HepG2 (cell line): ENCODE results near the gene PIR. TPM values are rescaled to one million over a fixed set of nuclear protein-coding genes. Genes with fewer than 3 reads are reported as not detected.

ENCODE experiments used
- ATAC-seq: fragments of 200-7000 bp; cut with Tn5 transposase; 3 replicates; pipeline ENCODE4 v1.9.1; 2020; ENCODE audit warnings: mild to moderate bottlenecking, moderate library complexity
- BruUV-seq: library from RNA; stranded (reverse); fragments of 400-500 nt; replicated peaks from 2 replicates; lab custom pipeline; 2021; lab: Mats Ljungman, UMichigan
- CTCF ChIA-PET: fragments of 300-600 bp; formaldehyde crosslinking; extraction: SDS; loops from one replicate; lab custom pipeline; 2021; ENCODE audit warnings: low total read pairs, inconsistent platforms, low intra/inter-chr PET ratio; lab: Yijun Ruan, JAX
- POLR2A ChIA-PET: fragments of 350-600 bp; sonication (Branson Sonifier 250); formaldehyde crosslinking; loops from one replicate; lab custom pipeline; 2020; ENCODE audit warnings: antibody characterized with exemption, inconsistent platforms; lab: Yijun Ruan, JAX
- DNase-seq: peaks from one replicate; pipeline ENCODE4 v3.0.0-alpha.2; 2015; ENCODE audit warnings: low spot score
- FAIRE-seq: peaks from 3 replicates; lab custom pipeline; 2011; peaks lifted over from hg19 to GRCh38; lab: Jason Lieb, UNC
- H2AFZ ChIP-seq: one replicate; pipeline ENCODE4 v1.6.1; 2011; ENCODE audit warnings: low read length, inconsistent platforms
- H3K27ac ChIP-seq: fragments of 300-600 bp; 3 replicates; pipeline ENCODE4 v1.8.0; 2011; ENCODE audit warnings: mixed run types, mild to moderate bottlenecking, mixed read lengths, low read length, inconsistent platforms; ENCODE audit not compliant: insufficient read depth; ENCODE audit errors: extremely low read length
- H3K27me3 ChIP-seq, 2 experiments: fragments of 200-600 bp in 1 of 2; 2 replicates in 1 of 2; 3 replicates in 1 of 2; pipeline versions ENCODE4 v1.6.0 to v1.8.0; 2011; ENCODE audit warnings: low read length in 2 of 2, mild to moderate bottlenecking in 2 of 2, moderate library complexity in 2 of 2, inconsistent platforms in 1 of 2; ENCODE audit not compliant: insufficient read depth in 2 of 2, control insufficient read depth in 1 of 2
- H3K36me3 ChIP-seq, 2 experiments: fragments of 200-600 bp in 1 of 2; replicated peaks in 1 of 2; 2 replicates in 1 of 2; 3 replicates in 1 of 2; pipeline versions ENCODE4 v1.5.1 to v1.8.0; 2011; ENCODE audit warnings: low read length in 2 of 2, inconsistent platforms in 1 of 2; ENCODE audit not compliant: insufficient read depth in 2 of 2, control insufficient read depth in 1 of 2
- H3K4me1 ChIP-seq: 2 replicates; pipeline ENCODE4 v1.5.1; 2012; ENCODE audit warnings: low read length, inconsistent platforms; ENCODE audit not compliant: insufficient read depth
- H3K4me2 ChIP-seq: 2 replicates; pipeline ENCODE4 v1.6.0; 2011; ENCODE audit warnings: low read depth, low read length, inconsistent platforms
- H3K4me3 ChIP-seq, 3 experiments: fragments of 200-600 bp in 1 of 3; sonication (generic), shearing (Covaris generic) in 1 of 3; replicated peaks in 1 of 3; 2 replicates each; pipeline ENCODE4 v1.5.1; 2011 to 2016; ENCODE audit warnings: low read length in 3 of 3, inconsistent platforms in 2 of 3, low read depth in 2 of 3, mild to moderate bottlenecking in 2 of 3, control low read depth in 1 of 3, mixed read lengths in 1 of 3; ENCODE audit not compliant: insufficient read depth in 1 of 3
- H3K79me2 ChIP-seq: one replicate; pipeline ENCODE4 v1.6.1; 2011; ENCODE audit warnings: low read length, inconsistent platforms; ENCODE audit not compliant: insufficient read depth
- H3K9ac ChIP-seq: 2 replicates; pipeline ENCODE4 v1.6.0; 2011; ENCODE audit warnings: mild to moderate bottlenecking, low read depth, low read length, inconsistent platforms; ENCODE audit not compliant: insufficient read depth
- H3K9me3 ChIP-seq: 2 replicates; pipeline ENCODE4 v1.5.1; 2012; ENCODE audit warnings: mild to moderate bottlenecking, low read length
- H4K20me1 ChIP-seq: 2 replicates; pipeline ENCODE4 v1.6.0; 2011; ENCODE audit warnings: inconsistent platforms, mild to moderate bottlenecking, low read length, moderate library complexity; ENCODE audit not compliant: insufficient read depth
- DPF2 ChIP-seq: sonication (generic); formaldehyde crosslinking; IDR thresholded peaks from 2 replicates; pipeline ENCODE4 v1.4.0; 2020; ENCODE audit warnings: mild to moderate bottlenecking, low read depth, missing genetic modification reagents, borderline replicate concordance
- KAT2B ChIP-seq: fragments of 150-350 bp; IDR thresholded peaks from 2 replicates; pipeline ENCODE4 v1.6.1; 2014; ENCODE audit warnings: low read depth, low read length, borderline replicate concordance
- SNAPC5 ChIP-seq: sonication (generic); formaldehyde crosslinking; IDR thresholded peaks from 2 replicates; pipeline ENCODE4 v1.8.1; 2023; ENCODE audit warnings: mild to moderate bottlenecking, missing genetic modification reagents, borderline replicate concordance
- SRSF1 ChIP-seq: fragments of 200-400 bp; formaldehyde crosslinking; optimal IDR thresholded peaks from 2 replicates; pipeline ENCODE3; 2017; ENCODE audit warnings: mild to moderate bottlenecking, low read depth, low read length, moderate library complexity
- ZNF121 ChIP-seq: sonication (generic); formaldehyde crosslinking; IDR thresholded peaks from 2 replicates; pipeline ENCODE4 v1.5.0; 2020; ENCODE audit warnings: mild to moderate bottlenecking, missing genetic modification reagents
- ZNF230 ChIP-seq: sonication (generic); formaldehyde crosslinking; IDR thresholded peaks from 2 replicates; pipeline ENCODE4 v1.4.0; 2020; ENCODE audit warnings: mild to moderate bottlenecking, missing genetic modification reagents
- ZNF468 ChIP-seq: sonication (generic); formaldehyde crosslinking; IDR thresholded peaks from 2 replicates; pipeline ENCODE4 v1.8.0; 2022; ENCODE audit warnings: mild to moderate bottlenecking, moderate library complexity, missing genetic modification reagents
- ZNF512 ChIP-seq: sonication (generic); formaldehyde crosslinking; IDR thresholded peaks from 2 replicates; pipeline ENCODE4 v1.4.0; 2020; ENCODE audit warnings: mild to moderate bottlenecking, missing genetic modification reagents
- ZNF557 ChIP-seq: sonication (generic); formaldehyde crosslinking; IDR thresholded peaks from 2 replicates; pipeline ENCODE4 v1.4.0; 2020; ENCODE audit warnings: missing genetic modification reagents
- ZSCAN9 ChIP-seq: IDR thresholded peaks from 2 replicates; pipeline ENCODE4 v1.6.1; 2016; ENCODE audit warnings: borderline replicate concordance
- WGBS: methylation state at CpG from one replicate; pipeline ENCODE4 v1.1.6; 2017; ENCODE audit warnings: low lambda C conversion rate; 5-methylcytosine and 5-hydroxymethylcytosine counted together
- in situ Hi-C: cut with HindIII; loops from 2 replicates; pipeline ENCODE4 v1.10.0; 2017; ENCODE audit warnings: low pct_unique_long_range_greater_than_20kb; ENCODE audit not compliant: extremely low pct_ligation_motif_present
- intact Hi-C: fragments of 100-400 bp; cut with micrococcal nuclease; formaldehyde crosslinking; loops from one replicate; pipeline ENCODE4 v1.10.0; 2022; ENCODE audit not compliant: unreplicated experiment
- polyA plus RNA-seq, 8 experiments: library from polyadenylated mRNA; depleted of rRNA in 3 of 8; stranded (reverse) in 7 of 8; unstranded in 1 of 8; fragments of >200 nt; fragmentation: Illumina TruSeq in 4 of 8; extraction: Trizol in 4 of 8; gene quantifications; 2 replicates each; pipeline versions ENCODE4 v1.2.1 to v1.2.3, GENCODE V29; 2011 to 2016; ENCODE audit warnings: low read depth in 4 of 8, missing spikeins in 1 of 8, mixed read lengths in 1 of 8; ENCODE audit not compliant: insufficient read depth in 1 of 8
- total RNA-seq, 5 experiments: library from RNA; depleted of rRNA; stranded (reverse); fragments of >200 nt; fragmentation: Illumina TruSeq; extraction: Trizol; gene quantifications; 2 replicates each; pipeline ENCODE4 v1.2.3, GENCODE V29; 2016; ENCODE audit warnings: low read depth in 1 of 5

Gene PIR
- total and polyA plus RNA-seq, 2 of the 13 experiments (the other 11 are each of a cell fraction or from before 2014, with no cell fraction given), result 12.2 to 38.0 TPM

- no peak overlapping the region for H3K4me3 ChIP-seq
- H3K27ac ChIP-seq, result no peak overlapping the region
- ATAC-seq, result no peak
- TF ChIP-seq SNAPC5 (CRISPR knock-in tag) (no peak), SRSF1 (no peak), DPF2 (CRISPR knock-in tag) (no peak), ZNF512 (CRISPR knock-in tag) (no peak), ZNF468 (no peak), ZSCAN9 (CRISPR knock-in tag) (no peak), ZNF230 (CRISPR knock-in tag) (no peak), KAT2B (no peak), ZNF557 (CRISPR knock-in tag) (no peak), ZNF121 (no peak)
- BruUV-seq, result no TSS peak
- H3K36me3 ChIP-seq, result no peaks in the 10 kb centered on the region
- in situ Hi-C loops (no loop called here), intact Hi-C loops (no loop called here)
- CTCF ChIA-PET, result no interaction called here
- H3K27me3 ChIP-seq, result no peaks in the 10 kb centered on the region
- no peak overlapping the region for H3K9ac ChIP-seq
- FAIRE-seq, result no peak
- no peaks in the 10 kb centered on the region for H3K79me2 ChIP-seq
- WGBS, result 91% methylated on average over 3 of the region's 3 CpGs
- no peaks in the 10 kb centered on the region; the same call in 1 of the 2 replicates for H3K9me3 ChIP-seq
- no peaks in the 10 kb centered on the region for H4K20me1 ChIP-seq
- DNase-seq, result no peak
- H2AFZ ChIP-seq, result no peak overlapping the region
- no peaks in the 10 kb centered on the region for H3K4me1 ChIP-seq
- POLR2A ChIA-PET, result no interaction called here
- no peak overlapping the region for H3K4me2 ChIP-seq
These were observed 74.4 kb downstream of the PIR start for GRCh38 chrX:15418707-15419181.
